Activated naive CD8-positive, alpha-beta T cell treated with anti-CD3 and anti-CD28 coated beads for 36 hours (primary cell): Measurements from ENCODE around the gene MAPKAP1. TPM values are rescaled to one million over a fixed set of nuclear protein-coding genes. Genes with fewer than 3 reads are reported as not detected.

Source experiments
- DNase-seq: peaks from one replicate; pipeline ENCODE4 v3.0.0; 2021
- H3K27ac Mint-ChIP-seq: one replicate; pipeline ENCODE4 v1.8.0; 2022; ENCODE audit warnings: mild to moderate bottlenecking, moderate library complexity, mixed read lengths
- H3K27me3 Mint-ChIP-seq: one replicate; pipeline ENCODE4 v1.8.0; 2022; ENCODE audit warnings: mild to moderate bottlenecking, mixed read lengths
- H3K36me3 Mint-ChIP-seq: one replicate; pipeline ENCODE4 v1.8.0; 2021; ENCODE audit warnings: mild to moderate bottlenecking, mixed read lengths
- H3K4me1 Mint-ChIP-seq: one replicate; pipeline ENCODE4 v1.8.0; 2021; ENCODE audit warnings: mixed read lengths
- H3K4me3 Mint-ChIP-seq: one replicate; pipeline ENCODE4 v1.8.0; 2022; ENCODE audit warnings: mild to moderate bottlenecking, moderate library complexity, mixed read lengths
- H3K9me3 Mint-ChIP-seq: one replicate; pipeline ENCODE4 v1.8.0; 2022; ENCODE audit warnings: mixed read lengths
- total RNA-seq, 2 experiments: library from RNA; stranded (reverse); gene quantifications; one replicate each; pipeline ENCODE4 v1.2.3, GENCODE V29; 2021

The MAPKAP1 gene
- total RNA-seq, 2 experiments from 2014 or later = 91.8 to 92.2 TPM

DNA sequence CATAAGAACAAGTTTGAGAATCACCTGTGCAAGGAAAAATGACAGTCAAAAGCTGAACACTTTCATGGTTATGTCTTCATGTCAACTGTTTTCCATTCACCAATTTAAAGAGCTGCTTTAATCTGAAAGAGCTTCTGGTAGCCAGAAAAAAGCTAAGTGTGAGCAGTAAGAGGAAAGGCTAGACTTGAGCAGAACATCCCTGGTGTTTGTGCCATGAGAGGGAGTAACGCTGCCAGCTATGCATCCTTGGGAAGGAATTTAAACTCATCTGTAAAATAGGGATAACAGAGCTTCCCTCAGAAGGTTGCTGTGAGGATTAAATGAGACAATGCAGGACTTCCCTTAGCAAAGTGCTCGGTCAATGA lies 193.7 kb downstream of the MAPKAP1 start:
- no peak overlapping the region for H3K27ac Mint-ChIP-seq
- peaks cover 17% of the 10 kb centered on the region for H3K4me1 Mint-ChIP-seq
- peaks cover 4% of the 10 kb centered on the region for H3K36me3 Mint-ChIP-seq
- no peak overlapping the region for H3K4me3 Mint-ChIP-seq
- H3K27me3 Mint-ChIP-seq = no peaks in the 10 kb centered on the region
- no peaks in the 10 kb centered on the region for H3K9me3 Mint-ChIP-seq
- DNase-seq = no peak

DNA sequence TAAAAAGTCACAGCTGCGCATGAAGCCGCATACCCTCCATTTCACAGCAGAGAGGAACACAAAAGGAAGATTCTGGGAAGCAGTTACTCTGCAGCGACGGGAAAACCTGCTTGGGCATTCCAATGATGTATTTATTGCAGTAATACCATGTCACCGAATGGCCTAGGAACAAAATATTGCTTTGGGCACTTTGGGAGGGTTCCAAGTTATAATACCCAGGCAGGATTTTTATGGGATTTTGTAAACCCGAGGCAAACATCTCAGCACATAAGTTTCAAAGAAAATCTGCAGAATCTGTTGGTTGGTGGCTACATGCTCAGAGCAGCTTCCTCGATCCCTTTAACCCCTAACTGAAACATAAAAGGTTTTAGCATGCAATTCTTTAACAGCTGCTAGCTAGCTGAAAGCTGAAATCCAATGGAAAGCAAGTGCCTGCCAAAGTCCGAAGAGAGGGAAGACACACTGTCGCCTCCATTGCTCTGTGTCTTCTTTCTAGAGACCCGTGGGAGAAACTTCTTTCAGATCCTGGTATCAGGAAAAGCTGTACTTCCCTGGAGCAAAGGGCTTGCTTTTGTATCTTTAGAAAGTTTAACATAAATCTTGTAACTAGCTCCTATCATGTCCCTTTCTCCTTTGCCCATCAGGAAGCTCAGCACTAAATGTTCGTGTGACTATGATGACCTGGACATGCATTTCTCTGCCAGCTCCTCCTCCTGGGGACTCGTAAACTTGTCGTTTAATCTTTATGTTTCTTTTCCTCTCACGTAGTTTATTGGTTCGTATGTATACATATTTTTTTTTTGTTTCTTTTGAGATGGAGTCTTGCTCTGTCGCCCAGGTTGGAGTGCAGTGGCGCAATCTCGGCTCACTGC lies 195.0 kb downstream of the MAPKAP1 start:
- Mint-ChIP-seq H3K27ac (no peak overlapping the region), H3K27me3 (no peaks in the 10 kb centered on the region), H3K36me3 (peaks cover 2% of the 10 kb centered on the region), H3K4me1 (peaks cover 16% of the 10 kb centered on the region), H3K9me3 (no peaks in the 10 kb centered on the region), H3K4me3 (no peak overlapping the region)
- no peak for DNase-seq

DNA sequence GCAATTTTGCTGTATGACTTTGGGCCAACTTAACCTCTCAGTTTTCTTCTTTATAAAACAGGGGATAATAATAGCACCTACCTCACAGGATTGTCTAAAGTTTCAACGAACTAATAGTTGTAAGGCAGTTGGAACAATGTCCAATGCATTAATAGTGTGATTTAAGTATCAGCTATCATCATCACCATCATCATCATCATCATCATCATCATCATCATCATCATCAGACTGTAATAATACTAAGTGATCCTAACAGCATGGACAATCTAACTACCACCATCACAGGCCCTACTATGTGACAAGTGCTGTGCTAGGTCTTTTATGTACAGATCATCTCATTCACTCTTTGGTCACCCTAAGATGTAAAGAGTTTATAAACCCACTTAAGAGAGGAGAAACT lies 196.0 kb downstream of the MAPKAP1 start:
- DNase-seq = no peak
- Mint-ChIP-seq H3K9me3 (no peaks in the 10 kb centered on the region), H3K27ac (no peak overlapping the region), H3K4me3 (no peak overlapping the region), H3K27me3 (no peaks in the 10 kb centered on the region), H3K4me1 (peaks cover 15% of the 10 kb centered on the region), H3K36me3 (no peaks in the 10 kb centered on the region)

DNA sequence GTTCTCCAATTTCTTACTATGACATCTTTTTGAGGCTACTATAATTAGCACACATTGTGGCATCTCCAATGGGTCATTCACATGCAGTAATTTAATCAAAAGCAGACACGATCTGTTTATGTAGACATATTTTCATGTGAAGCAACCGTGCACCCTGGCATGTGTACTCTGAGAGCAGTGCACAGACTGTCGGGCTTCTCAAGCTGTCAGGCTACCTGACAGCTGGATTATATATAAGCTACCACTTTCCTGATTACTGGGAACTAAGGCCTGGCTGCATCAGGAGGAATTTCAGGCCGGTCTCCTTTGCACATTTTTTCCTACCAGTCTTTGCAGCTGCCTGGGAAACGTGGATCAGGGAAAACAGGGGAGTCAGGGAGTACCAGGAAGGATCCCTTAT lies 197.5 kb downstream of the MAPKAP1 start:
- no peak overlapping the region for H3K27ac Mint-ChIP-seq
- peaks cover 17% of the 10 kb centered on the region for H3K4me1 Mint-ChIP-seq
- peaks cover 10% of the 10 kb centered on the region for H3K36me3 Mint-ChIP-seq
- no peak overlapping the region for H3K4me3 Mint-ChIP-seq
- DNase-seq = no peak
- no peaks in the 10 kb centered on the region for H3K27me3 Mint-ChIP-seq
- H3K9me3 Mint-ChIP-seq = no peaks in the 10 kb centered on the region

DNA sequence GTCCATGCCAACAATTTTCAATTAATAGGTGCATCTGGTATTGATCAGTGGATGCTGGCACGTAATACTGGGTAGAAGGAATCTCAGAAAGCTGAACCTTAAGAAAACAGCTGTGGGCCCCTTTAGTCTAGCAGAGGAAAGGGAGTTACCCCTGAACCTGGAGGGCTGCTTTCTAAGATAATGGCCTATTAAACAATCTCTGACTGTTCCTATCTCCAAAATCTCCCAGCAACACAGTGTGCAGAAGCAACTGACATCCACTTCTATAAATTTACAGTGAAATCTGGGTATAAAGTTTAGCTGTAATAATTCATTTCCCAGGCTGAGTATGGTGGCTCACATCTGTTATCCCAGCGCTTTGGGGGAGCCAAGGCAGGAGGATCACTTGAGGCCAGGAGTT lies 198.8 kb downstream of the MAPKAP1 start:
- no peak for DNase-seq
- Mint-ChIP-seq H3K9me3 (no peaks in the 10 kb centered on the region), H3K27ac (no peak overlapping the region), H3K4me3 (no peak overlapping the region), H3K4me1 (peaks cover 5% of the 10 kb centered on the region), H3K27me3 (no peaks in the 10 kb centered on the region), H3K36me3 (peaks cover 11% of the 10 kb centered on the region)

DNA sequence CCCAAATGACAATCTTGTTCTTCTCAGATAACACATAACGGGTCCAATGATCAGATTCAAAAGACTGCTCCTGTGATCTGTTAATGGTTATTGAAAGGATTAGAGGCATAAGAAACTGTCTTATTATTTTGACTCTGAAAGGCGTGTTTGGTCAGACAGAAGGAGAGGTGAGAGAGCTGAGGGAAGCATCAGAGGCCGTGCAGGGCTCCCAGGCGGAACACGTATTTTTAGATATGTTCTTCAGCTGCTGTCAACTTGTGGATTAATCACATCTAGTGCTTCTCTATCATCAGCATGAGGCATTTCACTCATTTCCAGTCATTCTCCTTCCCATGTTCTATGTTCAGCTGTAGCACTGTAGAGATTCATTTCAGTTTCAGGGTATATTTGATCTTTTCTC lies 199.8 kb downstream of the MAPKAP1 start:
- no peak overlapping the region for H3K4me3 Mint-ChIP-seq
- H3K36me3 Mint-ChIP-seq = peaks cover 16% of the 10 kb centered on the region
- no peaks in the 10 kb centered on the region for H3K9me3 Mint-ChIP-seq
- no peak overlapping the region for H3K27ac Mint-ChIP-seq
- peaks cover 3% of the 10 kb centered on the region for H3K4me1 Mint-ChIP-seq
- H3K27me3 Mint-ChIP-seq = no peaks in the 10 kb centered on the region
- DNase-seq = no peak

DNA sequence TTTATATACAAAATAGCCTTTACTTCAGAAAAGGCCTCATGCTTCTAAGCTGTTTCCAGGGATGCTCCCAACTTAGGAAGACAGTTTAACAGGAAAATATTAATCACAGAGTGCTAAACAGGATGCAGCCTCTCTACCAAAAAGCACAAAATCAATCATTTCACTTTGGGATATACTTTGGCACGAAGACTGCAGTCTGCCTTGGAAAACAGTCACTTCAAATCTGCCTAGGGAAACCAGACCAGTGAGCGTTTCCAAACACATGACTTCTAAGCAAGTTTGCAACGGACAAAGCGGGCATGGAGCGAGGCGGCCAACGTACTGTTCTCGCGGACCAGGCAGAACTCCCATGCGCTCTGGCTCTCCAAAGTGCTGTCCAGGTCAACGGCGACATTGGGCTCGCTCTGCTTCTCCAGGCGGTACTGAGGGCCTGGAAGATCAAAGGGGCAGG lies 201.0 kb downstream of the MAPKAP1 start:
- Mint-ChIP-seq H3K36me3 (peaks cover 21% of the 10 kb centered on the region), H3K27ac (no peak overlapping the region), H3K27me3 (no peaks in the 10 kb centered on the region), H3K9me3 (no peaks in the 10 kb centered on the region), H3K4me3 (no peak overlapping the region), H3K4me1 (peaks cover 3% of the 10 kb centered on the region)
- DNase-seq = no peak

DNA sequence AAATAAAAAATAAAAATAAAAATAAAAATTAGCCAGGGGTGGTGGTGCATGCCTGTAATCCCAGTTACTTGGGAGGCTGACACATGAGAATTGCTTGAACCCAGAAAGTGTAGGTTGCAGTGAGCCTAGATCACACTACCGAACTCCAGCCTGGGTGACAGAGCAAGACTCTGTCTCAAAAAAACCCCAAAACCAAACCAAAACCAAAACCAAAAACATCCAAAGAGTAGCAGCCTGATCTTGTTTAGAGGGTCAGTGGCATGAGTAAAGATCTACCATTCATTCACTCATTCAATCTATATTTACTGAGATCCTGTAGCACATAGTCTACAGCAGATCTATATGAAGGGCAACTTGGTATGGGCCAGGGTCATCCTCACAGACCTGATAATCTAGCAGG lies 202.4 kb downstream of the MAPKAP1 start:
- Mint-ChIP-seq H3K36me3 (peaks cover 24% of the 10 kb centered on the region), H3K27me3 (no peaks in the 10 kb centered on the region), H3K27ac (no peak overlapping the region), H3K4me3 (no peak overlapping the region), H3K4me1 (peaks cover 3% of the 10 kb centered on the region), H3K9me3 (no peaks in the 10 kb centered on the region)
- no peak for DNase-seq

DNA sequence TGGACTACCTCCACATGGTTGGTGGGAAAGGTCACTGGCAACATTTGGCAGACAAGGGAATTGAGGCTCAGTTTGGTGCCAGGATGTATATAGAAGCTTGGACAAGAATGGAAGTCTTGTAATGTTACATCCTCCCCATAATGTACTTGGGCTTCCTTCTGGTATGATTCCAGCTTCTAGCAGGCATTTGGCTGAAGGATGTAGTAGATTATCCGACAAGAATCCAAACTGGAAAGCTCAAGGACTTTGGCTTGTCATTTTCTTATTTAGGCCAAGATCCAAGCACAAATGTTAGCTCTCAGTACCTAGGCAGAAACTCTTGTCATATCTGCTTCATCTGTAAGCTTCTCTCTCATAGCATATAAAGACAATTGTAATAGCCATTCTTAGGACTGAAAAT lies 209.1 kb downstream of the MAPKAP1 start:
- H3K4me3 Mint-ChIP-seq = no peak overlapping the region
- H3K27ac Mint-ChIP-seq = no peak overlapping the region
- peaks cover 8% of the 10 kb centered on the region for H3K4me1 Mint-ChIP-seq
- no peaks in the 10 kb centered on the region for H3K27me3 Mint-ChIP-seq
- DNase-seq = no peak
- H3K9me3 Mint-ChIP-seq = no peaks in the 10 kb centered on the region
- H3K36me3 Mint-ChIP-seq = peaks cover 9% of the 10 kb centered on the region

DNA sequence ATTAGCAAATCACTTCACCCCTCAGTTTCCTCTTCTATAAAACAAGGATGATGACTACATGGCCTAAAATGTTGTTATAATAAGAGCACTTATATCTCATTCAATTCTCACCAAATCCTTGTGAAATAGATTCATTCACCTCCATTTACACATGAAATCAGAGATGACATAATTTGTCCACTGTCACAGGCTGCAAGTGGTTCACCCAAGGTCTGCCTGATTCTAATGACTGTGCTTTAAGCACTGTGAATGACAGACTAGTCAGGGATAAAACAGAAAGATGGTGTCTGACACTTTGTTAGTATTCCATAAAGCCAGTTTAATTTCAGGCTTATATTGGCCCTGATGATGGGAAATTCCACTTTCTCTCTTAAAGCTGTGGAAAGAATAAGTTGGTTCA lies 209.5 kb downstream of the MAPKAP1 start:
- Mint-ChIP-seq H3K27ac (no peak overlapping the region), H3K27me3 (no peaks in the 10 kb centered on the region), H3K4me1 (peaks cover 8% of the 10 kb centered on the region), H3K9me3 (no peaks in the 10 kb centered on the region), H3K36me3 (peaks cover 7% of the 10 kb centered on the region), H3K4me3 (no peak overlapping the region)
- no peak for DNase-seq

DNA sequence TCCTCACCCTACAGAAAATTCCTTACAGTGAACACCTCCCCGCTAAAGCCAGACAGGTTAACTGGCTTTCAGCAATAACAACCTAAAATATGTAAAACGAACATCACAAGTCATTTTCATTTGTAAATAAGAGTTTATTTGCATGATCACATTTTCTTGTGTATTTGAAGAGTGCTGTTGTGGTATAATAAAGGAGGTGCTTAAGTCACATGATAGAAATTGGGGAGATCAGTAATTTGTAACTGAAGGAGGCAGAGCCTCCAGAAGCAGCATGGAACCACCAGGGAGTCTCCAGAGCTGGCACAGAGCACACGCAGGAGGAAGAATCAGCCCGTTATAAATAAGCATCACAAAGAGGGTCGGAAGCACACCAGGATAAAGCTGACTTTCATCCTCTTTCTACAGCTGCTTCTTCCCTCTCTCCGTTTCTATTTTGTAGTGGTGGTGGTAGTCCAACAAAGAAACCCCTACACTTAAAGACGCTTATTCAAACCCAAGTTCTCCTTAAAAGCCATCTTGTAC lies 210.6 kb downstream of the MAPKAP1 start:
- Mint-ChIP-seq H3K36me3 (peaks cover 3% of the 10 kb centered on the region), H3K4me1 (peaks cover 8% of the 10 kb centered on the region), H3K27ac (no peak overlapping the region), H3K9me3 (no peaks in the 10 kb centered on the region), H3K4me3 (no peak overlapping the region), H3K27me3 (no peaks in the 10 kb centered on the region)
- no peak for DNase-seq

DNA sequence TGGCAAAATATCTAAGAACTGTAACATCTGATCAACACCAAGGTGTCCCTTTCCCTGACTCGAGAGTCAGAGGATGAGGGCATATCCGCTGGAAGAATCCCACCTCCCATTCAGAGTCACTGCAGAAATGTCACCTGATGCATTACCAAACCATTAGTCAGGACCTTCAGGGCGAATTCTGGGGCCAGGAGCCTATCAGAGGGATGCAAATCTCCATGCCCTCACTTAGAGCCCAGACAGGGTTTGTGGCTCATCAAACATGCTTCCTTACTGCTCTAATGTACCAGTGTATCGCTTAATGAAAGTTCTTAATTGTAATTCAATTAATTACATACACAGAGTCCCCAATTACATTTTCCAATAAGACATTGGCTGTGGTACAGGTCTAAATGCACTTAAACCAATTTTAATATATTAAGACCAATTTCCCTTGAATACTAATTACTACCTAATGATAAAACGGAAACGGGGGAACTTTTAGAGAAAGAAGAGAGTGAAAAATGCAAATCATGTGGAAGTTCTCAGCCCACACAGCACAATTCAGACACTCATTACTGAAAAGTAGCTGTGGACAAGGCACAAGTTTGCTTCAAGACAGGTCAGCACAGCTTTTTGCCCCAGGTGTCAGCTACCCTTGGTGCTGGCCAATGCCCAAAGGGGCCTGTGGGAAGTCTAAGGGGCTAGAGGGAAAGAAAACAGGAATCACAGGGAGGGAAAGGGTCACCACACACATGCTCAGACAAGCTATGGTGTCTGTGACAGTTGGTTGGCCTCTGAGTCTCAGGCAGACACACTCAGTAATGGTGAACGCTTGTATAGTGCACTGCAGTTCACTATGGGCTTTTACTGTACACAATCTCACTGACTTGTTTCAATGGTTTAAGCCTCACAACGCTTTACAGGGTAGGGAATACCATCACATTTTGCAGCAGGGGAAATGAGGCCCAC lies 211.6 kb downstream of the MAPKAP1 start:
- no peaks in the 10 kb centered on the region for H3K9me3 Mint-ChIP-seq
- no peaks in the 10 kb centered on the region for H3K27me3 Mint-ChIP-seq
- no peak overlapping the region for H3K27ac Mint-ChIP-seq
- no peak for DNase-seq
- peaks cover 8% of the 10 kb centered on the region for H3K4me1 Mint-ChIP-seq
- no peak overlapping the region for H3K4me3 Mint-ChIP-seq
- H3K36me3 Mint-ChIP-seq = peaks cover 3% of the 10 kb centered on the region

DNA sequence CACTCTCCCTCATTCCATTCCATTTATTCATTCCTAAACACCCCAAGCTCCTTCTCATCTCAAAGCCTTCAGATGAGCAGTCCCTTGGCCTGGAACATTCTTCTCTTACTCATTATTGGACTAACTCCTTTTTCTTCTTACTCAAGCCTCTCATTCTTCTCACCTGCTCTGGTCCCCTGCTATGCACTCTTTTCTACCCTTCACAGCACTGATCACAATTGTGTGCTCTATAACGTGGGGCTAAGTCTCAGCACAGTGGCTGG lies 212.4 kb downstream of the MAPKAP1 start:
- Mint-ChIP-seq H3K9me3 (no peaks in the 10 kb centered on the region), H3K27me3 (no peaks in the 10 kb centered on the region), H3K4me3 (no peak overlapping the region)

DNA sequence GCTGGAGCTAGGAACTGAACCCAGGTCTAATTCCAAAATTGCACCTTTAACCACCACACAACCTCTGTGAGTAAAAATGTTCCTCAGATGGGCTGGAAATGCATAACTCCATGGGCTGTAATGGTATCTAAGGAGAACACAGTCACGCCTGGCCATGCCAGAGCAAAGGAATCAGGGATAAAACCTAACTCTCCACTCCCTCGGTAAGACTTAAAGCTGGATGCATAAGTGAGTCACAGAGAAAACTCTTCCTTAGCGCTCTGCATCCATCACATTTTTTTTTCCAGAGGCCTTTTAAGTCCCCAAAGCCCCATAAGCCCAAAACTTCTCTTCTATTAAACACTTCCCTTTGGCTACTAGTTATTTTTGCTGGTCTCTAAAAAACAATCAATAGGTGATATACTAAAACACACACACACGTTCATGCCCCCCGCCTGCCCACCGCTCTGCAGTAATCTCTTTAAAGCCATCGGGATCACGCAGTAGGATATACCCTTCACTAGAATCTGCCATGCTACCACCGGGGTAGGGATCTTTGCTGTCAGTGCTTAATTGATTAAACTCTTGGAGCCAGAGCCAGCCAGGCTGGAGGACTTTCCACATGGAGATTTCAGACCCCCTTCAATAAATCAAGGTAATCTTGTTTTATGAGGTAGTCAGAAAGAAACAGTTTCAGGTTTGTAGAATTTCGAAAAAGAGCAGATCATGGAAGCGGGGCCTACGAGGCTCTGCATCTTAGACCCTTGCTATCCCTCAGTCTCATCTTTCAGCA lies 212.9 kb downstream of the MAPKAP1 start:
- Mint-ChIP-seq H3K4me3 (no peak overlapping the region), H3K27me3 (no peaks in the 10 kb centered on the region), H3K27ac (no peak overlapping the region), H3K9me3 (no peaks in the 10 kb centered on the region), H3K4me1 (peaks cover 8% of the 10 kb centered on the region), H3K36me3 (no peaks in the 10 kb centered on the region)
- no peak for DNase-seq

More for the DNA sequence above, 212.4 kb downstream of the MAPKAP1 start:
- Mint-ChIP-seq H3K36me3 (no peaks in the 10 kb centered on the region), H3K27ac (no peak overlapping the region), H3K4me1 (peaks cover 8% of the 10 kb centered on the region)
- DNase-seq = no peak

DNA sequence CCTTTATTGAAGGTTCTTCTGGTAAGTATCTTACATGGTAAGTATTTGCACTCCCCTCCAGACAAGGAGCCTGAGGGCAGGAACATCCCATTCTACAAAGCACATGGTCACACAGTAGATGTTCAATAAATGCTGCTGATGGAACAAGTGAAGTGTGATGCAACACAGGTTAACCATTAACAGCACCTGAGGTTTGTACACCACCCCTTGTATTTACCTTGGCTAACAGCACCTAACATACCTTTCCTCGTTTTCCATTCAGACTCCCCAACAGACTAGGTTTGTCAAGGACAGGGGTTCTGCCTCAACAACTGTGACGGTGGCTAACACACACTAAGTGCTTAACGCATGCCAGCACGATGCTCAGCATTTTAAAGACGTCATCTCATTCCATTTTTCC lies 213.6 kb downstream of the MAPKAP1 start:
- Mint-ChIP-seq H3K27ac (no peak overlapping the region), H3K9me3 (no peaks in the 10 kb centered on the region), H3K4me3 (no peak overlapping the region), H3K4me1 (peaks cover 8% of the 10 kb centered on the region), H3K36me3 (no peaks in the 10 kb centered on the region), H3K27me3 (no peaks in the 10 kb centered on the region)
- DNase-seq = no peak
